ENCODE measurements around the gene SFMBT1.

Gene SFMBT1

DNA sequence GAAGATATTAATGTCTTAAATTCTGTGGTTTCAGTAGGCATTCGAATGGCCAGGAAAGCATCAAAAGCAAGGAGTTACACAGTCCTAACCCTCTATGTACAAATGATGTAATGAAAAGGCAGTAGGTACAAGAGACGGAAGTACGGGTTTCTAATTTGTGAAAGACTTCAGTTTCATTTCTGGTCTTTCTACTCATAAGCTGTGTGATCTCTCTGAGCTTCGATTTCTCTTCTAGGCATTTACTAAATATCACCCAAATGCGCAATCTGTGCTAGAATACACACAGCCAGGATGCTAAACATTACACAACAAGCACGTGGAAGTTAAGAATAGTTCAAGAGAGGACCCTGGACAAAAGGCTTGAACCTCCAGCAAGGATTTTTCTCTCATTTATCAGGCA, 130.6 kb downstream of the SFMBT1 start:
- no peak for DNase-seq

DNA sequence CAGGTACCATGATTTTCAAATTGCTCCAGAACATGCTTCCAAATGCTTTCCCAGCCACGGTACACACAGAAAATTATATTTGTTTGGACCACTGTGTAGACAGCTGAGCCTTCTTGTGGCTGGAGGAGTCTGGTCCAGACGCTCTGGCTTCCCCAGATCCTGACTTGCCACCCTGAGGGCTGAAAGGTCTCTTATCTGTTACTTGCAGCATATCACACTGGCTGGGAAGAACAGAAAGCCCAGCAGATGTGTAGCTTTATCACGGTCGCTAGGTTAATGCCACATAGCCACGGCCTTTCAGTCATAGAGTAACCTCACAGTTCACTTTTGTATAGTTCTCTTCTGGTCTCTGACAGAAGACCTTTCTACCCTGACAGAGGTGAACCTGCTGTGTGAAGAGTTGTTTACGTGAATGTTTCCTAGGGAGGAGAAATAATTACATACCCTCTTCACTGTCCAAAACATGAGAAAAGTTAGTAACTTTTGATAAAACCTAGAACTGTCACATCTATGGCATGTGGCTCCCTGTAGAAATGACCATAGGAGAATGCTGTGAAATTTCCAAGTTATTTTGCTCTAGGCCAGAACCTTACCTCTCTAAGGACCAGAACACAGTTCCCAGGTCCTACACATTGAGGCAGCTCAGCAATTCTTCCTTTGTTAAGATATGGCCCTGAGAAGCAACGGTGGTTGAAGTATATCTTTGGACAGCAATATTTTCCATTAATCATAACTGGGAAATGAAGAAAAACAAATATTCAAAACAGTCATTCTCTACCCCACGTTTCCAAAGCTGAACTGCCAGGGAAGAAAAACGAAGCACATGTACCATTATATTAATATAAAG, 132.8 kb downstream of the SFMBT1 start:
- DNase-seq = no peak

GRCh38 chr3:52910823-52911222, 135.1 kb downstream of the SFMBT1 start:
- no peak for DNase-seq

- no peak for DNase-seq
Observed at GRCh38 chr3:52907497-52907896, 138.4 kb downstream of the SFMBT1 start.

DNA sequence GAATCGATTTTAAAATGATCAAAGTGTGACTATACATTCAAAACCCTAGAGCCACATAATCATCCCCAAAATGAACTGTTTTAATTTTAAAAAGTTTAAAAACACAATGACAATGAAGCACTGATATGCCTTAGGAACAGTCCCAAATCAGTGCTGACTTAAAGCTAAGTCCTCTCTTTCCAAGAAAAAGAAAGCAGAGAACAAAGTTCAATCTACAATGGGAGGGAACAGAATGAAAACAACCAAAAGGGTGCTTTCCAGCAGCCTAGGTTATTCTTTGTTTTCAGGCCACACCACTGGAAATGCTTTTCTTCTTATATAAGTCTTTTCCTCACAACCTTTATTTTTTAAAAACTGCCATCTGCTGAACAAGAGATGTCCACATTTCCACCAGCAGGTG, 141.3 kb downstream of the SFMBT1 start:
- DNase-seq = no peak

DNA sequence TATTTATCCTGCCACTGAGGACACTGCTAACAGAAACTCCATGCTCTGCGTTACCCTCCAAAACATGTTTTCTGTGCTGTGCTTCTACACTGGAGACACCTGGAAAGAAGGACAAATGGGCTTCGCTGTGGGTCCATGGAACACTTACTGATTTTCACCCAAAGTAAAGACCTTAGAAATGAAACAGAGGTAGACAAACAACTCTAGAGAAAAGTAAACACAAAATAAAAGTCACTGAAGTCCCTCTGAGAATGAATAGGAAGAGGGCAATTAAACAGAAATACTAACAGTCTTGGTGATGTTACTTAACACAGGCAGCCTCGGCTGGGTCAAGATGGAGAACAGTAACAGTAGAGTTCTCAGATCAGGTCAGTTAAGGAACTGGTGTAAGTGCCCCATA, 141.9 kb downstream of the SFMBT1 start:
- no peak for DNase-seq

DNA sequence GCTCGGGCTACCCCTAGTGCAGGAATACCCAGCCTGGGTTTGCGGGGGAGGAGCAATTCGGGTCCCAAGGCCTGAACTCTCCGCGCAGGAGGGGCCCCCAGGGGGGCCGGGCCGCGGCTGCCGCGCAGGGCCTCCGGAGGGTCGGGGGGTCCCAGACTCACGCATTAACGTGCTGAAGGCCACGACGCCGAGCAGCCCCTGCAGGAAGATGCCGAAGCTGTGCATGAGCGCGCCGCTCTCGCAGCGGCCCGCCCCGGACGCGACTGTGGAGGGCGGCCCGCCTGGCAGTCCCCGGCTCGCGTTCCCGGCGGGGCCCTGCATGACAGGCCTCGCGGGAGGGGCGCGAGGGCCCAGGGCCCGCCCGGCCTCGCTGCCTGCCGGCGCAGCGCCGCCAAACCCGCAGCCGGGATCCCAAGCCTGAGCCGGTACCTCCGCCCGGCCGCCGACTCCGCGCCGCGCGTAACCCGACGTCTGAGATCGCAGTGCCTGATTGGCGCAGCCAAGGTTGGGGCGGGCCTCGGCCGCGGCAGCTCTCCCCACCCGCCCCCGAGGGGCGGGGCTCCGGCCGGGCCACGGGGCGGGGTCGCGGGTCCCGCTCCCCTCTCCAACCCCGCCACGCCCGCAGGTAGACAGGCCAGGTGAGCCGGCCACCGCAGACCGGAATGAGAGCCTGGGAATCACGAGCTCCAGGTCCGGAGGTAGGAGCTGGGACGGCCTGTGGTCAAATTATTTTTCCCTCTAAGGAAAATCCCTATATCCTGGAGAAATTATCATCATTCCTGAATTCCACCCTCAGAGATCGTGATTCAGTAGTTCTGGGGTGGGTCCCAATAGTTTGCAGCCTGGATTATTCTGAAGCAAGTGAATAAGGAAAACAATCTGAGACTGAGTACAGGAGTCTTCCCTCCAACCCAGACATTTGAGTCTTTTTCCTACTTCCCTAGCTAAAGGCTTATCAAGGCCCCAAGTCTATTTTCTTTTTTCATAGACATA, 148.4 kb downstream of the SFMBT1 start, which contains the start of gene STIMATE:
Gene STIMATE, minus strand, starts transcription at position 419 of the 993 bp plus-strand sequence. Its CDS starts 98 bp downstream, at position 321.
- peak; percentile 89 to 90 for DNase-seq

DNA sequence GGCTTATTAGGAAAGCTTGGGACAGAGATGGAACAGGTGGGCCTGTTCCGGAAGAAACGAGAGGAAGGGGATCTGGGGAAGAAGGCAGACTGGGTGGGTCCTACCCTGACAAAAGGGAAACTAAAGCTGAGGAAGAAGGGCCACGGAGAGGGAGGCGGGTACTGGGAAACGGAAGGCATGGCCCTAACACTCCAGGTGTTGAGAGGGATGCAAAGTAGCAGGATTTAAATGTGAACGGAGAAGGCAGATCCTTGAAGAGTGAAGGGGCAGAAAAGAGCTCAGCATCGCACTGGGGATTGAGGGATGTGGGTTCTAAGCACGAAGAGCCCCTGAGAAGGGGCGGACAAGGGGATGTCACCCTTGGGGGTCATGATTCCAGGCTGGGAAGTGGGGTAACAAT, 149.3 kb downstream of the SFMBT1 start:
- no peak for DNase-seq

GRCh38 chr3:52896151-52896550, 149.7 kb downstream of the SFMBT1 start:
- DNase-seq = no peak

DNA sequence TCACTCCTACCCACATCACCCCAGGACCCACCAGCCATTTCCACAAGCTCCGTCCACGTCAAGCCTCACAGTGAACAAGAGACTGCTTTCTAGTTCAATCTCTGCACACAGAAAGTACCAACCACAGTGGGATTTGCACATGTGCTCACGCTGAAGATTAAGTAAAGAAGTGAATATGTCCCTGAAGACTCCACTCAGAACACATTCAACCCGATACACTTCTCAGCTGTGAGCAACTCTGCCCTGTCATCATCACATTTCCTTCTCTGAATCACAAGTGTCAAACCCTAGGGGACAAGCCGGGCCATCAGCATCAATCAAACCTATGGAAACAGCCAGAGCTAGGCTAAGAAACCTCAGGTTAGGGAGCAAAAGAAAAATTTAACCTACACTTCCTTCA, 150.5 kb downstream of the SFMBT1 start:
- DNase-seq = peak in 1 of 2 experiments; percentile 23

DNA sequence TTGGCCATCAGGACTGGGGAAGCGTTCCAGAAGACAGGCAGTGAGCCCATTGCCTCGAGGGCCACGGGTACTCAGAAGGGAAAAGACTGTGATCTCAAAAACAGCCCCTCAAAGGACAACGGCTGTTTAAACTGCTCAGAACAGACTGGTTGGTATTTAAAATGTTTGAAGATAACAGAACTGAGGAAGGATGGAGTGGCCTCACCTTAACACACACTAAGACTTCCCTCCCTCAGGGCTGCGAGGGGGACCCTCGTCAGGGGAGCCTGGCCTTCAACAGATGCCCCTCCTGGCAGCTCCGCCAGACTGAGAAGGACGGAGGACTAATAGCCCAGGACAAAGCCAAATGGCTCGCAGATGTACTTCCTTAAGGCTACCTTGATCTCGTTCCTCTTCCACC, 151.1 kb downstream of the SFMBT1 start:
- no peak for DNase-seq

DNA sequence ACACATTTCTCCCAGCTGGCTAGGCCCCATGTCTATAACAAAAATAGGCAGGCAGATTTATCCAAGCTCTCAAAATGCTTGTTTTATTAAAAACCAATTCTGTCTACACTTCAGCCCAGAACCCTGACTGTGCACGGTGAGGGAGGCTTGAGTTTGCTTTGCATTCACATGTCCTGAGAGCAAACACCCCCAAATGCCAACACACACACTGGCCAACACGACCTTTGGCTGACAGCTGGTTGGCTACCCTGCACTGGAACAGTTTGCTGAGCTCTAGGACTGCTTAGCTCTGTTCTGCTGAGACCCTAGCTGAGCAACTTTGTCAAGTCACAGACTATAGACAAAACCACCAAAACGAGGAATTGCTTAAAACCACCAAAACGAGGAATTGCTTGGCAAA, 152.2 kb downstream of the SFMBT1 start:
- DNase-seq = no peak

DNA sequence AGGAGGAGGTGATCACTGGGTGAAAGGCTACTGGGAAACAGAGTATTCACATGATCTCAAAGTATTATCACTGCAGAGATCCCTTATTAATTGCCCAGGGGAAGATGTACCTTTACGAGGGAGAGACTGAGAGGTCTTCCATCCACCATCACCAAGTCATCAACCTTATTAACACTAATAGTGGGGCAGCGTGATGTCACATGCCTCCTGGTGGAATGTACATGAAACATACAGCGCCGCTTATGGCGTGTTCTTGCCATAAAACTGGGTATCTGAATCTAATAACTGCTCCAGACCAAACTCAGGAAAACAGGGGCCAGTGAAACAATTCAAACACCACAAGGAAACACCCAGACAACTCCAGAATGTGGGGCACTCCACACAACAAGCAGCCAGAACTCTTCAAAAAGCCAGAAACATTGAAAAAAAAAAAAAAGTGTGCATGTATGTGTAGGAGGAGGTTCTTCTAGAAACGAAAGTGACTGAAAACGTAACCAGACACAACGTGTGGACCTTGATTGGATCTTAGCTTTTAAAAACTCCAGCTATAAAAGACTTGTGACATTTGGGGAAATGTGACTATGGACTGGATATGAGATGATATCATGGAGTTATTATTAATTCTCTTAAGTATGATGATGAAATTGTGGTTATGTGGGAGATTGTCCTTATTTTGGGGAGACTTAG, 153.1 kb downstream of the SFMBT1 start:
- peak; percentile 18 for DNase-seq

DNA sequence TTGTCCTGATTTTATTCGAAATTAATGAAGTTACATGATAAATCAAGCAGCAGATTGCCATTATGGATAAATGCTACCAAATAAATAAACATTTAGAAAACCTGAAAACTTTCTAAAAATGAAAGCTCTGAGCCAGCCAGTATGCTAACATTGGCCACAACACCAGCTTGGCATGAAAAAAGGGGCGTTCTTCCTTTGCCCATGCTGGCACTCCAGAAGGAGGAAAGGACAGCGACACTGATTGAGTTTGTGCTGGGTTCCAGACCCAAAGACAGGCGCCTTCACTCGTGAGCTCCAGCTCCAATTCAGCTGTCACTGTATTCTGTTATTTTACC, 153.6 kb downstream of the SFMBT1 start:
- no peak for DNase-seq

DNA sequence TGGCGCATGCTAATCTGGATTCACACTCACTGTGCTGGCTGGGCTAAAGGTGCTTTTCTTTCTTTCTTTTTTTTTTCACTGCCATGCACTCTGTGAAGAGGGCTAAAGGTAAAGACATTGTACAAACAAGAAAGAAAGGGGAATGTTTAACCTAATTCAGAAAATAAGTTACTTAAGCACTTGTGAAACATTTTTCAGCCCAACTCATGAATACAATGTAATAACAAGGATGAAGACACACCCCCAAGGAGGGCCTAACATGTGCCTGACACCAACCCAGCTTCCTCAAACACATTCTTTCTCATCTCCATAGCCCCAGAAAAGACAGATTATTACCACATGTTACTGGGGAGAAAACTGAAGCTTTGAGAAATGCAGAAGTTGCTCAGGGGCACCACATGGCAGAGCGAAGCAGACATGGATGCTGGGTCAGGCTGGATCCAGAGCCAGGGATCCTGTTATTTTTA, 154.2 kb downstream of the SFMBT1 start:
- peak; percentile 99 to 100 for DNase-seq

DNA sequence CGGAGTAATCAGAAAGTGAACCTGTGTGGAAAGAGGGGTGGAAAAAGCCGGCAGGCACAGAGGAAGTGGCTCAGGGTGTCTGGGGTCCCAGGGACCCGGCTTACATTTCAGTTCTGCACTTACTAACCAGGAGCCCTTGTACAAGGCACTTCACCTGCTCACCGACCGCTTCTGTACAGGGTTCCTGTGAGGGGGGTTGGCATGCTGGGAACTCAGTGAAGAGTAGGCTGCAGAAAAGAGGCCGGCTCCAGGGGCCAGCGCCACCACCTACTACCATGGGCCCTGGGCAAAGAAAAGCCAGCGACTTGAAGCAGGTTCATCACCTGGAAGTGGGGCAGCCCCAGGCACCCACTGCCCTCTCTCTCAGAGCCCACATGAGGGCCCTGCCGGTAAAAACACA, 154.7 kb downstream of the SFMBT1 start:
- DNase-seq = no peak

DNA sequence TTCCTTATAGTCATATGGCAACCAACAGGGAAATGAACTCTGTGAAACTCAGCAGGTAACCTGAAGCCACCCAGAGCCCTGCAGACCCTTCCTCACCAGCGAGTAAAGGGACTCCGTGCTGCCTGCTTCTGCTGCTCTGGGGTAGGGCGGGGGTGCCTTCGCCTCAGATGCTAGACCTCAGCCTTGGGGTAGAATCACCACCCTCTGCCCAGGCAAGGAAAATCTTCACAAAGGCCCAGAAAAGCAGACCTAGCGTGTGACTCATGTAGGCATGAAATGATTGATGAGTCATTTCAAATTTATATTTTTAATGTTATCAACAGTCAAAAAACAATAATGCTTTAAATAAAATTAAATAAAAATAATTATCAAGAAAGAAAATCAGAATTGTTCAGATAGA, 155.1 kb downstream of the SFMBT1 start:
- no peak for DNase-seq

GRCh38 chr3:52889901-52890300, 156.0 kb downstream of the SFMBT1 start:
- DNase-seq = no peak

DNA sequence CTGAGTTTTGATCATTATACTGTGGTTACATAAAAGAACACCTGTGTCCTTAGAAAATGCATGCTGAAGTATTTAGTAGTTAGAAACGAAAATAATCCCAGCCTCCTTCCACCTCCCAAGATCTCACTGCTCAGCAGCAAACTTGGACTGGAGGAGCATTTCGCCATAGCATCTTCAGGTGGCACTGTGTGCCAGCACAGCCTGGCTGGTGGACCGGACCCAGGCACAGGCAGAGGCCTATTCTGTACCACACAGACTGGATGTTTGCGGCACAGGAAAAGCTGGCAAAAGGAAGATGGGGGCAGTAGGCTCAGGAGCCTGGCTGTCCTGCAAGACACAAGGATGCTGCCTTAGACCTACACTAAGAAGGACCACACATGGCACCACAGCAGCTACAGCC, 158.7 kb downstream of the SFMBT1 start:
- DNase-seq = no peak

DNA sequence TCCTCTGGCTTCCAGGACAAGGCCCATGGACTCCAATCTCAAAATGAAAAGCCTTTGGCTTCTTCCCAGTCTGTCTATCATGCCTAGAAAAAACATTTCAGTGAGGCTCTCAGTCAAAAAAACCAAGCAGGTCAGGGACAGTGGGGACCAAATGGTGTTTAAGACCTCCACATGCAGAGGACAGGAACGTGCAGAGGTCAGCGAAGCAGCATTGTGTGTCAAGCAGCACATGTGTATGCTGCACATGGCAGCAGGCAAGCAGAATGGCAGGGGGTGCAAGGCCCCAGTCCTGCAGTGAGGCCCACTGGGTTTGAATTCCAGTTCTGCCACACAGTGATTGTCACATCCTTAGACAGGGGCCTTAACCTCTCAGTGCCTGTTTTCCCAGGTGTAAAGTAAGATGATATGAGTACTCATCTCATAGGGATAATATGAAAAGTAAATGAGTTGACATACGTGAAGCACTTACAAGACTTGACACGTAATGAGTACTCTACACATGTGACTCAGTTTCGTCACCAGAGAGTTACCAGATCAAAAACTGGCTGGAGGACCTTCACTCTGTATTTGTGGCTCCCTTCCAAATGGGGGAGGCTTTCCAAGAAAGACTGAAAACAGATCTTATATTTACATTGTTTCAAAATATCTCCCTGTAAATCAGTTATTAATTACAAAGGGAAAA, 159.7 kb downstream of the SFMBT1 start:
- no peak for DNase-seq

- DNase-seq = no peak
Observed at GRCh38 chr3:52882377-52882776, 163.5 kb downstream of the SFMBT1 start.

DNA sequence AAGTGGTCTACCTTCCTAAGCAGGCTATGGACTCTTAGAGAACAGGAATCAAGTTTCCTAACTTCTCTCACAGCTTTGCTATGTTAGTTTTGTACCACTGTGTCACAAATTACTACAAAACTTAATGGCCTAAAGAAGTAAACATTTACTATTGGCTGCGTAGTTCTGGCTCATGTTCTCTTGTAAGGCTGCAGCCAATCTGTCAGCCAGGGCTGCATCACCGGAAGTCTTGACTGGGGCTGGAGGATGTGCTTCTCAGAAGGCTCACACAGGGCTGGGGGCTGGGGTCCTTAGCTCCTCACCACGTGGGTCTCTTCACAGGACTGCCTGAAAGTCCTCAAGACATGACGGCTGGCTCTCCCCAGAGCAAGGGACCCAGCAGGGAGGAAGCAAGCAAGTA, 164.0 kb downstream of the SFMBT1 start:
- no peak for DNase-seq
